ENCODE measurements around the gene LBHD2.

The LBHD2 gene

DNA sequence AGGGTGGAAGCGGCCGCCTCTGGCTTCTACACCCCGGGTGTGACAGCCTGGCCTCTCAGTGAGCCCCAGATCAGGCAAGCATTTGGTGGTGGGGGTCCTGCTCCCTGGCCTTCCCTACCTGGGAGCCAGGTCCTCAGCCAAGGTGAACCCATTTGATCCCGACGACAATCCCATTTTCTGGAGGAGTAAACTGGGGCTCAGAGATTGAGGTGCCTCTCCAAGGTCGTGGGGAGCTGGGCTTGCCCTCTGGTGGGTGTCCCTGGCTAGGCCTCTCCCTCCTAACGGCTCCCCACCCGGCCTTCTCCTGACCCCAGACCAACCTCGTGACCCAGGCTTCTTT is 7.8 kb downstream of the LBHD2 start:
- DNase-seq, result no peak
- 38% methylated on average over 7 of the region's 9 CpGs for WGBS (ENCODE audit: insufficient coverage)
- peaks cover 0 to 20% (median 16%) of the 10 kb centered on the region in 4 experiments for H3K4me1 ChIP-seq (ENCODE audit: control extremely low read depth in 1 of 4, control insufficient read depth in 4 of 4, insufficient read depth in 4 of 4, low read length in 3 of 4)
- peak overlapping the region in 5 of 7 experiments; percentile 15 to 60 (median 58) for H3K4me3 ChIP-seq (ENCODE audit: control insufficient read depth in 1 of 7, extremely low read depth in 1 of 7, insufficient read depth in 4 of 7, low read depth in 2 of 7, low read length in 6 of 7)
- no peaks in the 10 kb centered on the region for H3K36me3 ChIP-seq (ENCODE audit: control insufficient read depth in 4 of 4, insufficient read depth in 4 of 4, low read length in 3 of 4)
- peaks cover 0 to 11% (median 2%) of the 10 kb centered on the region in 5 experiments for H3K27me3 ChIP-seq (replicated peaks in 2 of 5; ENCODE audit: control insufficient read depth in 4 of 5, insufficient read depth in 5 of 5, low read length in 4 of 5)
- ChIA-PET POLR2A (interaction anchor here (0.8 kb wide), 1 partner anchor 16 kb away, joined by 3 read pairs; no protein-coding TSS in a partner anchor), CTCF (interaction anchor here (1.6 kb wide), 1 partner anchor 13 kb away, joined by 4 read pairs; no protein-coding TSS in a partner anchor)
- no peak overlapping the region for H3K27ac ChIP-seq (ENCODE audit: insufficient read depth in 1 of 2, low read depth in 1 of 2, low read length in 2 of 2, poor library complexity in 1 of 2, severe bottlenecking in 2 of 2)
- no peaks in the 10 kb centered on the region for H3K9me3 ChIP-seq (ENCODE audit: control extremely low read depth in 1 of 5, control insufficient read depth in 4 of 5, insufficient read depth in 2 of 5, low read depth in 1 of 5, low read length in 4 of 5)

DNA sequence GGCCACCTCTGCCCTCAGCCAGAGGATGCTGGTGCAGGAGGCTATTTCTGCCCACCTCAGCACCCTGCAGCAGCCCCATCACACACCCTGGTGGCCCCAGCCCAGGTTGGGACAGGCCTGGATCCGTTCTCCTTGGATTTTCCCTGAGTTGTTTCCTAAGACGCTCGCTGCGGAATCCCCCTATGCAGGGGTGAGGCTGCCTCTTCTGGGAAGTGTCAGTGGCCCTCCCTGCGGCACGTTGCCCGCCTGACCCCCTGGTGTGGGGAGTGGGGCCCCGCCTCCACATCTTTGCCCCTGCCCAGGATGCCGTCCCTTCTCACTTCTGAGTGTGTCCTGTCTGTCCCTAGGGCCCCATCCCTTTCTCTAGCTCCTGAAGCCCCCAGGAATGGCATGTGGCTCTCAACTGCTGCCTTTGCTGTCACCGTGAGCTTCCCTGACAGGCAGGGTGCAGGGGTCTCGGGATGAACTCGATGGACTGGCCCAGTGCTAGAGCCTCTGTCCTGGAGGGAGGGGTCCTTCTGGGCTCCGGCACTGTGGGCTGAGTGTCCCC is 9.9 kb downstream of the LBHD2 start:
- Histone ChIP-seq H3K27ac (ENCODE audit: insufficient read depth in 1 of 2, low read depth in 1 of 2, low read length in 2 of 2, poor library complexity in 1 of 2, severe bottlenecking in 2 of 2) (no peak overlapping the region), H3K36me3 (ENCODE audit: control insufficient read depth in 4 of 4, insufficient read depth in 4 of 4, low read length in 3 of 4) (no peaks in the 10 kb centered on the region), H3K4me3 (ENCODE audit: control insufficient read depth in 1 of 7, extremely low read depth in 1 of 7, insufficient read depth in 4 of 7, low read depth in 2 of 7, low read length in 6 of 7) (peak overlapping the region in 1 of 7 experiments; percentile 23), H3K4me1 (ENCODE audit: control extremely low read depth in 1 of 4, control insufficient read depth in 4 of 4, insufficient read depth in 4 of 4, low read length in 3 of 4) (peaks cover 0 to 20% (median 16%) of the 10 kb centered on the region in 4 experiments), H3K9me3 (ENCODE audit: control extremely low read depth in 1 of 5, control insufficient read depth in 4 of 5, insufficient read depth in 2 of 5, low read depth in 1 of 5, low read length in 4 of 5) (no peaks in the 10 kb centered on the region), H3K27me3 (replicated peaks in 2 of 5; ENCODE audit: control insufficient read depth in 4 of 5, insufficient read depth in 5 of 5, low read length in 4 of 5) (peaks cover 0 to 11% (median 0%) of the 10 kb centered on the region in 5 experiments)
- no peak for DNase-seq
- WGBS (ENCODE audit: insufficient coverage), result 94% methylated on average over 12 of the region's 13 CpGs
- POLR2A ChIA-PET, result no interaction called here
- CTCF ChIA-PET, result interaction anchor here (0.6 to 4.5 kb wide), 3 partner anchors 9 to 206 kb away, joined by 3 to 41 read pairs (median 3); no protein-coding TSS in a partner anchor

DNA sequence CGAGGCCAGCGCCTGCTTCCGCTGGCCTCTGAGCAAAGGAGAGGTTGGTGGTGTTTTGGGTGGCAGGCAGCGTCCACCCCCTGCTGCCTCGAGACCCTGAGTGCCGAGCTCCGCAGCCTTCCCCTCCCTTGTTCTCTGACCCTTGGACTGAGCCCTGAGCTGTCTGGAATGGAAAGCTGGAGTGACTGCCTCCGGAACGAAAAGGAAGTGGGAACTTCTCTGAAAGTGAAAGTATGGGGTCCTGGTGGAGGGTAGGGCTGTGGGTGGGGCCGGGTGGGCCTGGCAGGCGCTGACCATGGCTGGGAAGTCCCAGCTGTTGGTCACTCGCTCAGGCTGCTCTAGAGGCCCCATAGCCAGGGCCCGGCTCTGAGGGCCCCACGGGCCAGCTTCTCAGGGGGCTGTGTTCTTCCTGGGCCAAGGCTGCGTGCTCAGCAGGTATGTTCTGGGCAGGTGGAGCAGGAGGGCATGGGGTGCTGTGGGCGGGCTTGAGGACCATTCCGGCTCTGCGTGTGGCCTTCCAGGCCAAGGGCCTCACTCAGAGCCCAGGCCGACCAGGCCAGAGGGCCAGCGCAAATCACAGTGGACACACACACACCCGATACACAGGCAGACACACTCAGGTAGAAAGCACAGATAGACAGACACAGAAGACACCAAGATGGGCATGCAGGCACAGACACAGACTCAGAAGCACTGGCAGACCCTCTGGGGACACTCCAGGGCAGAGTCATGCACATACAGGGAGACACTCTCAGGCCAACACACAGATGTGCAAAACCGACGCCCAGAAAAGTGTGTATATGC is 10.6 kb downstream of the LBHD2 start, which contains the start of gene EXOC3L4:
Gene EXOC3L4, plus strand, starts transcription at position 320 of the 804 bp plus-strand sequence. CDS start 5,495 bp downstream, outside the sequence.
- POLR2A ChIA-PET, result interaction anchor here (1.0 kb wide), 1 partner anchor 242 kb away, joined by 8 read pairs; no protein-coding TSS in a partner anchor
- H3K4me1 ChIP-seq (ENCODE audit: control extremely low read depth in 1 of 4, control insufficient read depth in 4 of 4, insufficient read depth in 4 of 4, low read length in 3 of 4), result peaks cover 0 to 20% (median 16%) of the 10 kb centered on the region in 4 experiments
- 86% methylated on average over 16 of the region's 23 CpGs for WGBS (ENCODE audit: insufficient coverage)
- CTCF ChIA-PET, result interaction anchor here (0.6 to 12.2 kb wide), 6 partner anchors 8 to 399 kb away, joined by 3 to 179 read pairs (median 4); no protein-coding TSS in a partner anchor
- H3K4me3 ChIP-seq (ENCODE audit: control insufficient read depth in 1 of 7, extremely low read depth in 1 of 7, insufficient read depth in 4 of 7, low read depth in 2 of 7, low read length in 6 of 7), result peak within 1 kb of the TSS in 1 of 7 experiments; percentile 23
- H3K27me3 ChIP-seq (replicated peaks in 2 of 5; ENCODE audit: control insufficient read depth in 4 of 5, insufficient read depth in 5 of 5, low read length in 4 of 5), result peaks cover 0 to 11% (median 0%) of the 10 kb centered on the region in 5 experiments
- no peaks in the 10 kb centered on the region for H3K9me3 ChIP-seq (ENCODE audit: control extremely low read depth in 1 of 5, control insufficient read depth in 4 of 5, insufficient read depth in 2 of 5, low read depth in 1 of 5, low read length in 4 of 5)
- H3K36me3 ChIP-seq (ENCODE audit: control insufficient read depth in 4 of 4, insufficient read depth in 4 of 4, low read length in 3 of 4), result no peaks in the 10 kb centered on the region
- no peak for DNase-seq
- H3K27ac ChIP-seq (ENCODE audit: insufficient read depth in 1 of 2, low read depth in 1 of 2, low read length in 2 of 2, poor library complexity in 1 of 2, severe bottlenecking in 2 of 2), result no peak within 1 kb of the TSS

DNA sequence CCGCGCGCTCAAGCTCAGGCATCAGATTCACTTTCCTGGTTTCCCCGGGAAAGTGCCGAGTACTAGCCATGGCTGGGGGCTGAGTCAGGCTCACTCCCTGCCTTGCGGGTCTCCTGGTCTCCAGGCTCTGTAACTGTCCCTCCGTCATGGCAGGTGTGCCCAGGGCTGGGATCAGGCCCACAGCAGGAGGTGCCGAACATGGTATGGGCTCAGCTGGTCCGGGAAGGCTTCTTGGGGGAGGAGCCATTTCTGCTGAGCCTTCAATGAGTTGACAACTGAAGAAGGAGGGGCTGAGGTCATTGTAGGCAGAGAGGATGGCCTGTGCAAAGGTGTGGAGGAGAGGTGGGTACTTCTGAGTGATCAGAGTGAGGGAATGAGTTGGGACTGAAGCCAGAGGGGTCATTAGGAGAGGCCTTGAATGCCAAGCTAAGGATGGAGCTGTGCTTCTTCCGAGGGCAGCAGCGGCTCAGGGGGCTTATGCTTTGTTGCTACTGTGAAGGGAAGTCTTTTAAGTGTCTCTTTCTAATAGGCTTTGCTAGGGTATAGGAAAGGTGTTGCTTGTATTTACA is 11.3 kb downstream of the LBHD2 start:
- ChIA-PET CTCF (interaction anchor here (1.0 to 12.2 kb wide), 7 partner anchors 10 to 400 kb away, joined by 3 to 179 read pairs (median 4); no protein-coding TSS in a partner anchor), POLR2A (interaction anchor here (1.0 kb wide), 1 partner anchor 241 kb away, joined by 8 read pairs; no protein-coding TSS in a partner anchor)
- no peaks in the 10 kb centered on the region for H3K9me3 ChIP-seq (ENCODE audit: control extremely low read depth in 1 of 5, control insufficient read depth in 4 of 5, insufficient read depth in 2 of 5, low read depth in 1 of 5, low read length in 4 of 5)
- H3K4me3 ChIP-seq (ENCODE audit: control insufficient read depth in 1 of 7, extremely low read depth in 1 of 7, insufficient read depth in 4 of 7, low read depth in 2 of 7, low read length in 6 of 7), result no peak overlapping the region
- no peaks in the 10 kb centered on the region for H3K36me3 ChIP-seq (ENCODE audit: control insufficient read depth in 4 of 4, insufficient read depth in 4 of 4, low read length in 3 of 4)
- no peak overlapping the region for H3K27ac ChIP-seq (ENCODE audit: insufficient read depth in 1 of 2, low read depth in 1 of 2, low read length in 2 of 2, poor library complexity in 1 of 2, severe bottlenecking in 2 of 2)
- over 99% methylated on average over 9 of the region's 11 CpGs for WGBS (ENCODE audit: insufficient coverage)
- no peak for DNase-seq
- H3K27me3 ChIP-seq (replicated peaks in 2 of 5; ENCODE audit: control insufficient read depth in 4 of 5, insufficient read depth in 5 of 5, low read length in 4 of 5), result peaks cover 0 to 10% (median 0%) of the 10 kb centered on the region in 5 experiments
- H3K4me1 ChIP-seq (ENCODE audit: control extremely low read depth in 1 of 4, control insufficient read depth in 4 of 4, insufficient read depth in 4 of 4, low read length in 3 of 4), result peaks cover 0 to 20% (median 16%) of the 10 kb centered on the region in 4 experiments

DNA sequence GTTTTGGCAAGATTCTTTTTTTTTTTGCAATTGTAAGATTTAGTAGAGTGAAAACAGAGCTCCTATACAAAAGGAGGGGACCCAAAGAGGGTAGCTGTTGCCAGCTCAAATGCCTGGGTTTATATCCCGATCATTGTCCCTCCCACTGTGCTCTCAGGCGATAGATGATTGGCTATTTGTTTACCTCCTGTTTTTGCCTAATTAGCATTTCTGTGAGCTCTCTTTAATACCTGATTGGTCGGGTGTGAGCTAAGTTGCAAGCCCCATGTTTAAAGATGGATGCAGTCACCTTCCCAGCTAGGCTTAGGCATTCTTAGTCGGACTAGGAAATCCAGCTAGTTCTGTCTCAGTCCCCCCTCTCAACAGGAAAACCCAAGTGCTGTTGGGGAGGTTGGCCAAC is 12.4 kb downstream of the LBHD2 start:
- ChIA-PET CTCF (interaction anchor here (0.7 to 12.2 kb wide), 6 partner anchors 9 to 196 kb away, joined by 3 to 179 read pairs (median 4); no protein-coding TSS in a partner anchor), POLR2A (interaction anchor here (0.6 kb wide), 1 partner anchor 286 kb away, joined by 3 read pairs; no protein-coding TSS in a partner anchor)
- no peaks in the 10 kb centered on the region for H3K36me3 ChIP-seq (ENCODE audit: control insufficient read depth in 4 of 4, insufficient read depth in 4 of 4, low read length in 3 of 4)
- peaks cover 0 to 12% (median 10%) of the 10 kb centered on the region in 4 experiments for H3K4me1 ChIP-seq (ENCODE audit: control extremely low read depth in 1 of 4, control insufficient read depth in 4 of 4, insufficient read depth in 4 of 4, low read length in 3 of 4)
- H3K27ac ChIP-seq (ENCODE audit: insufficient read depth in 1 of 2, low read depth in 1 of 2, low read length in 2 of 2, poor library complexity in 1 of 2, severe bottlenecking in 2 of 2), result no peak overlapping the region
- H3K9me3 ChIP-seq (ENCODE audit: control extremely low read depth in 1 of 5, control insufficient read depth in 4 of 5, insufficient read depth in 2 of 5, low read depth in 1 of 5, low read length in 4 of 5), result no peaks in the 10 kb centered on the region
- no peak for DNase-seq
- H3K27me3 ChIP-seq (replicated peaks in 2 of 5; ENCODE audit: control insufficient read depth in 4 of 5, insufficient read depth in 5 of 5, low read length in 4 of 5), result peaks cover 0 to 4% (median 1%) of the 10 kb centered on the region in 5 experiments
- no peak overlapping the region for H3K4me3 ChIP-seq (ENCODE audit: control insufficient read depth in 1 of 7, extremely low read depth in 1 of 7, insufficient read depth in 4 of 7, low read depth in 2 of 7, low read length in 6 of 7)
- WGBS (ENCODE audit: insufficient coverage), result 74% methylated on average over 2 of the region's 4 CpGs

DNA sequence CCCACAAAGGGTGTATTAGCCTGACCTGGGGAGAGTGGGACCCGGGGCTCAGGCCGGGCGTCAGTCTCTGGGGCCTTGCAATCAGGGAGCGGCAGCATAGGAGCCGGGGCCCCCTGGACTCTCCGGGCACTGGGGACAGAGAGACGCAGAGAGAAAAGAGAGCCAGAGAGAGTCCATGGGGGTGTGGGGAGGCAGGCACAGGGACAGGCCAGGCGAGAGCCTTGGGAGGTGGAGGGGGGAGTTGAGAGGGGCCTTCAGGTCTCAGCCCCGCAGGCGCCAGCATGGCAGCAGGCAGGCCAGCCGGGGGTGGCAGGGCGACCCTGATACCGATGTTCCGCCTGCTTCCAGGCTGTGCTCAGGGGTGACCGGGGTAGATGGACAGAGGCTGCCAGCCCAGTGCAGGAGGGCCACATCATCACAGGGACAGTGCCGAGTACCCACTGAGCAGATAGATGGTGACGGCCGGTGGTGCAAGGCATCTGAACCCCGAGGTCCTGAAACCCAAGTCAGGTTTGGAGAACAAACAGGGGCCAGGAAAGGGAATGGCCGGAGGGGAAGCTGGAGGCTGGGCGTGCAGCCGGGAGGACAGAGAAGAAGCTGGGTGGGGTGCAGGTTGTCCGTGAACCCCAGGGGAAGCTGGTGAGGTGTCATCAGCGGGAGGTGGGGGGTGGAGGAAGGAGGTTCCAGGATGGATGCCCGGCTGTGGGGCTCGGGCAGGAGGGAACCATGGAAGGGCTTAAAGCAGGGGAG is 13.4 kb downstream of the LBHD2 start:
- H3K36me3 ChIP-seq (ENCODE audit: control insufficient read depth in 4 of 4, insufficient read depth in 4 of 4, low read length in 3 of 4), result no peaks in the 10 kb centered on the region
- ChIA-PET POLR2A (no interaction called here), CTCF (interaction anchor here (0.9 to 12.2 kb wide), 4 partner anchors 8 to 195 kb away, joined by 4 to 179 read pairs (median 23); no protein-coding TSS in a partner anchor)
- H3K27me3 ChIP-seq (replicated peaks in 2 of 5; ENCODE audit: control insufficient read depth in 4 of 5, insufficient read depth in 5 of 5, low read length in 4 of 5), result peaks cover 0 to 14% (median 7%) of the 10 kb centered on the region in 5 experiments
- WGBS (ENCODE audit: insufficient coverage), result 96% methylated on average over 22 of the region's 26 CpGs
- no peak overlapping the region for H3K27ac ChIP-seq (ENCODE audit: insufficient read depth in 1 of 2, low read depth in 1 of 2, low read length in 2 of 2, poor library complexity in 1 of 2, severe bottlenecking in 2 of 2)
- no peaks in the 10 kb centered on the region for H3K9me3 ChIP-seq (ENCODE audit: control extremely low read depth in 1 of 5, control insufficient read depth in 4 of 5, insufficient read depth in 2 of 5, low read depth in 1 of 5, low read length in 4 of 5)
- H3K4me3 ChIP-seq (ENCODE audit: control insufficient read depth in 1 of 7, extremely low read depth in 1 of 7, insufficient read depth in 4 of 7, low read depth in 2 of 7, low read length in 6 of 7), result no peak overlapping the region
- no peak for DNase-seq
- peaks cover 0 to 11% (median 7%) of the 10 kb centered on the region in 4 experiments for H3K4me1 ChIP-seq (ENCODE audit: control extremely low read depth in 1 of 4, control insufficient read depth in 4 of 4, insufficient read depth in 4 of 4, low read length in 3 of 4)
